Right atrium auricular region (tissue), 2 donors: Measurements from ENCODE around the gene SUN5. TPM values are rescaled to one million over a fixed set of nuclear protein-coding genes. Genes with fewer than 3 reads are reported as not detected.

Experiments
- DNase-seq: peaks from one replicate; pipeline ENCODE4 v3.0.0-alpha.2; 2019; ENCODE audit warnings: low spot score
- H3K27ac ChIP-seq, 2 donors: fragments of 200-600 bp; sonication (generic); 1 replicate in 1 of 2; 2 replicates in 1 of 2; pipeline ENCODE4 v1.5.1; 2016 to 2019
- H3K27me3 ChIP-seq, 2 donors: fragments of 200-600 bp; sonication (generic); one replicate each; pipeline versions ENCODE4 v1.5.1 to v1.6.0; 2017 to 2019
- H3K36me3 ChIP-seq: fragments of 200-600 bp; sonication (generic); one replicate; pipeline ENCODE4 v1.5.1; 2016
- H3K4me1 ChIP-seq, 2 donors: fragments of 200-600 bp; sonication (generic); one replicate each; pipeline versions ENCODE4 v1.5.1 to v1.6.0; 2017 to 2019
- H3K4me3 ChIP-seq, 2 donors: fragments of 200-600 bp; sonication (generic); 1 replicate in 1 of 2; 2 replicates in 1 of 2; pipeline ENCODE4 v1.5.1; 2017 to 2019; ENCODE audit warnings: mild to moderate bottlenecking in 1 of 2, moderate library complexity in 1 of 2
- H3K9me3 ChIP-seq, 2 donors: fragments of 200-600 bp; sonication (generic); one replicate each; pipeline ENCODE4 v1.5.1; 2019
- CTCF ChIP-seq, 2 donors: fragments of 200-600 bp; sonication (generic); IDR thresholded peaks; one replicate each; pipeline ENCODE4 v1.5.1; 2019; ENCODE audit warnings: antibody characterized with exemption in 2 of 2
- total RNA-seq, 2 donors: library from RNA; depleted of rRNA; stranded (reverse); fragments of >200 nt; gene quantifications; one replicate each; pipeline ENCODE4 v1.1.0, GENCODE V29; 2016

Gene SUN5
- total RNA-seq, 2 donors from 2014 or later, result not detected

DNA sequence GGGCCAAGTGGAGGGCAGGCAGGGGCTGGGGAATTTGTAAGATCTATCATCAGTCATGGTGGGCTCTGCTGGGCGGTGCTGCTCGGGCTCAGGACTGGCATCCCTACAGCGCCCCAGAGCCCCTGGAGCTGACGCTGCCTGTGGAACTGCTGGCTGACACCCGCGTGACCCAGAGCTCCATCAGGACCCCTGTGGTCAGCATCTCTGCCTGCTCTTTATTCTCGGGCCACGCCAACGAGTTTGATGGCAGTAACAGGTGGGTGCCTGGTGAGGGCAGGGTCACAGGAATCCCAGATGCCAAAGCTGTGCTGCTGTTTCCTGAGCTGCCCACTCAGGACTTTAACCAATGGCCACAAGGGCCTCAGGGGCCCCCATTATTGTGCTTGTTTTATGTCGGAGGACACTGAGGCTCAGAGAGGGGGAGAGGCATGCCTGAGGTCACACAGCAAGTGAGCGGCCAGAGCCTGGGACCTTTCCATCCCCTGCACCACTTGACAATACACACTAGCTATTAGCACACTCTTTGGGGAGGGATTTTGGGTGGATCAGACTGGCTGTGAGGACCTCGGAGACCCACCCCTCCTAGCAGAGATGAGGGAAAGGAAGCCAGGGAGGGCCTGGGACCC lies 9.6 kb upstream of the SUN5 start:
- no peaks in the 10 kb centered on the region for H3K27me3 ChIP-seq
- no peaks in the 10 kb centered on the region for H3K4me1 ChIP-seq
- TF ChIP-seq CTCF (IDR thresholded peaks at IDR 0.05), result no peak
- no peak overlapping the region for H3K4me3 ChIP-seq
- no peak overlapping the region for H3K27ac ChIP-seq
- no peak for DNase-seq
- H3K9me3 ChIP-seq, result no peaks in the 10 kb centered on the region
- H3K36me3 ChIP-seq, result no peaks in the 10 kb centered on the region

DNA sequence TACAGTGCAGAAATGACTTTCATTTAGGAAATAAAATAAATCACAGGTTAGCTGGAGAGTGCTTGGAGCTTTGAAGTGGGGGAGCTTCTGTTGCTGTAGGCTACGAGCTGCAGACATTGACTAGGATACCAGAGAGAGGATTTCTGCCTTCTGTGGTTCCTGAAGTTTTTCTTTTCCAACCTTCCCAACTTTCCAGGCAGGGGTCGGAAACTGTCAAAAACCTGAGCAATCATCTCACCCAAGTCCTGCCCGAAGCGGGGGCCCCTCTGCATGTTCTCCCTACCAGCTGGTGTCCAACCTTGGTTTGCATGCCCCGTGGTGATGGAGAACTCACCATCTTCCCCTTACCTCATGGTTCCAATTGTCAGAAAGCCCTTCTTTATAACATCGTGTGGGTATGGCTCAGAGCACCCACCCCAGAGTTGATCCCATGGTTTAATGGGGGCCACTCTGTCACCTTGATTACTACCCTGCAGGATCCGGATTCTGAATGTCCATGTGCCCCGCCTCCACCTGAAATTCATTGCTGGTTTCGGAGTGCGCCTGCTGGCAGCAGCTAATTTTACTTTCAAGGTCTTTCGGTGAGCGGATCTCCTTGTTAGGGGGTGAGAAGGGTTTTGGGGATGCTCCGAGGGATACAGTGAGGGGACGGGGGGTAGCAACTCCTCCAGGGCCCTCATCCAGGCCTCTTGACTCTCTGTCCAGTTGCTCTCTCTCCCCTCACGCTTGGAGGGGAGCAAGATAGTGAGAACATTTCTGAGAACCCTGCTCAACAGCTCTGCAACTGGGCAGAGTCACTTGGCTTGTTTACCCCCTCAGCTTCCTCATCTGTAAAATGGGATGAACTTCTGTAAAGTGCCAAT lies 8.3 kb upstream of the SUN5 start:
- Histone ChIP-seq H3K4me3 (no peak overlapping the region), H3K36me3 (no peaks in the 10 kb centered on the region), H3K27me3 (no peaks in the 10 kb centered on the region), H3K27ac (no peak overlapping the region), H3K9me3 (no peaks in the 10 kb centered on the region), H3K4me1 (no peaks in the 10 kb centered on the region)
- DNase-seq, result no peak
- no peak for TF ChIP-seq CTCF (IDR thresholded peaks at IDR 0.05)

- Histone ChIP-seq H3K27me3 (no peaks in the 10 kb centered on the region), H3K4me3 (no peak overlapping the region), H3K9me3 (no peaks in the 10 kb centered on the region), H3K4me1 (no peaks in the 10 kb centered on the region), H3K27ac (no peak overlapping the region), H3K36me3 (no peaks in the 10 kb centered on the region)
- no peak for TF ChIP-seq CTCF (IDR thresholded peaks at IDR 0.05)
- DNase-seq, result no peak
Observed at GRCh38 chr20:33010674-33011449, 6.6 kb upstream of the SUN5 start.

- DNase-seq, result no peak
- no peak for TF ChIP-seq CTCF (IDR thresholded peaks at IDR 0.05)
- H3K4me3 ChIP-seq, result no peak overlapping the region
- H3K27ac ChIP-seq, result no peak overlapping the region
- H3K27me3 ChIP-seq, result no peaks in the 10 kb centered on the region
- peaks cover 0 to 5% of the 10 kb centered on the region in 2 donors for H3K9me3 ChIP-seq
- no peaks in the 10 kb centered on the region for H3K36me3 ChIP-seq
- no peaks in the 10 kb centered on the region for H3K4me1 ChIP-seq
Observed at GRCh38 chr20:33010133-33010504, 5.9 kb upstream of the SUN5 start.

- DNase-seq, result no peak
- Histone ChIP-seq H3K36me3 (no peaks in the 10 kb centered on the region), H3K27me3 (no peaks in the 10 kb centered on the region), H3K27ac (no peak overlapping the region), H3K4me3 (no peak overlapping the region), H3K9me3 (peaks cover 0 to 7% of the 10 kb centered on the region in 2 donors), H3K4me1 (no peaks in the 10 kb centered on the region)
- TF ChIP-seq CTCF (IDR thresholded peaks at IDR 0.05), result no peak
Observed at GRCh38 chr20:33009214-33010132, 5.2 kb upstream of the SUN5 start.
